GM12891 (cell line): ENCODE measurements around the gene NF1.

Experiments used
- POLR2A ChIP-seq: IDR thresholded peaks from 2 replicates; pipeline ENCODE4 v1.6.1; 2011; ENCODE audit warnings: low read depth, low read length, control low read depth
- POLR2AphosphoS5 ChIP-seq: IDR thresholded peaks from 2 replicates; pipeline ENCODE4 v1.6.1; 2011; ENCODE audit warnings: low read depth, low read length, control low read depth
- TAF1 ChIP-seq: IDR thresholded peaks from 2 replicates; pipeline ENCODE4 v1.6.1; 2011; ENCODE audit warnings: low read depth, low read length, control low read depth

DNA sequence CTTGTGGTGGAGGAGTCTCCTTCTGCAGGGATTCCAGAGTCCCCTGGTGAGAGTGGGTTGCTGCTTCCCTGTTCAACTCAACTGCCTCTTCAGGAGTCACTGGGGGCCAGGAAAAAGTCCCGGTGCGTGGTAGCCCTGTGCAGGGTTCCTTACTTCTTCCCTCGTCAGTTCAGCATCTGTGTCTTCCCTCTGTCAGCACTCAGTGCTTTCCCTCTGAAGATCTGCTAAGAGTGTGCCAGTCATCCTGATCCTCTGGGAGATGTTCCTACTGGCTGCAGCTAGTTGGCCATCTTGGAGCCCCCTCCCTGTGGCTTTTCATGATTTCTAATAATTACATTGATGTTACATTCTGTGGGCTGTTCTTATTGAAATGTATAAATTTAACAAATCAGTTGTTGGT, 36.5 kb downstream of the NF1 start:
- TF ChIP-seq POLR2AphosphoS5 (no peak), POLR2A (no peak), TAF1 (no peak)
